Measurements from ENCODE around the gene LURAP1L. TPM values are rescaled to one million over a fixed set of nuclear protein-coding genes. Genes with fewer than 3 reads are reported as not detected.

LURAP1L gene
- polyA plus RNA-seq, 3 donors: not detected

GRCh38 chr9:12759761-12760160 lies 15.1 kb upstream of the LURAP1L start:
- peaks cover 0 to 1% (median 0%) of the 10 kb centered on the region in 7 donors for H3K9me3 Mint-ChIP-seq
- Histone ChIP-seq H4K20me1 (ENCODE audit: insufficient read depth, low read length) (no peaks in the 10 kb centered on the region), H3K4me3 (replicated peaks in 1 of 3; ENCODE audit: low read depth in 2 of 3, low read length in 3 of 3) (no peak overlapping the region), H3K27ac (ENCODE audit: low read depth in 1 of 2, low read length in 2 of 2) (no peak overlapping the region), H3K27me3 (ENCODE audit: control insufficient read depth in 2 of 2, insufficient read depth in 2 of 2, low read length in 2 of 2) (no peaks in the 10 kb centered on the region), H3K9me3 (replicated peaks in 1 of 2; ENCODE audit: control insufficient read depth in 1 of 2, insufficient read depth in 1 of 2, low read length in 2 of 2) (no peaks in the 10 kb centered on the region), H3K79me2 (ENCODE audit: insufficient read depth, low read length) (no peaks in the 10 kb centered on the region), H3K4me2 (replicated peaks; ENCODE audit: extremely low read depth, low read length, poor library complexity, severe bottlenecking) (no peak overlapping the region), H2AFZ (ENCODE audit: insufficient read depth, low read depth, low read length, poor library complexity, severe bottlenecking) (no peak overlapping the region), H3K36me3 (replicated peaks in 1 of 2; ENCODE audit: control insufficient read depth in 1 of 2, insufficient read depth in 2 of 2, low read length in 2 of 2) (no peaks in the 10 kb centered on the region), H3K9ac (ENCODE audit: insufficient read depth, low read length, poor library complexity, severe bottlenecking) (no peak overlapping the region), H3K4me1 (ENCODE audit: control insufficient read depth in 1 of 2, insufficient read depth in 2 of 2, low read length in 2 of 2) (no peaks in the 10 kb centered on the region)
- WGBS (ENCODE audit: insufficient coverage): no CpG with 5 or more reads among the region's 1 CpG
- DNase-seq: no peak
- H3K27me3 Mint-ChIP-seq (ENCODE audit: low read depth in 3 of 3): peaks cover 0 to 2% (median 0%) of the 10 kb centered on the region in 3 donors
- intact Hi-C loops (cut with micrococcal nuclease): no loop called here
- no peaks in the 10 kb centered on the region for H3K4me1 Mint-ChIP-seq
- peak overlapping the region in 1 of 7 donors; percentile 6 for H3K27ac Mint-ChIP-seq
- TF ChIP-seq CTCF (IDR thresholded peaks at IDR 0.05): no peak
- no peaks in the 10 kb centered on the region for H3K36me3 Mint-ChIP-seq
- no peak overlapping the region for H3K4me3 Mint-ChIP-seq

- H3K9me3 ChIP-seq (replicated peaks in 1 of 2; ENCODE audit: control insufficient read depth in 1 of 2, insufficient read depth in 1 of 2, low read length in 2 of 2): no peaks in the 10 kb centered on the region
- Mint-ChIP-seq H3K36me3 (no peaks in the 10 kb centered on the region), H3K4me3 (no peak overlapping the region), H3K4me1 (no peaks in the 10 kb centered on the region), H3K9me3 (peaks cover 0 to 1% (median 0%) of the 10 kb centered on the region in 7 donors), H3K27me3 (ENCODE audit: low read depth in 3 of 3) (peaks cover 0 to 2% (median 0%) of the 10 kb centered on the region in 3 donors), H3K27ac (no peak overlapping the region)
- H3K4me2 ChIP-seq (replicated peaks; ENCODE audit: extremely low read depth, low read length, poor library complexity, severe bottlenecking): no peak overlapping the region
- no peaks in the 10 kb centered on the region for H3K79me2 ChIP-seq (ENCODE audit: insufficient read depth, low read length)
- no peak overlapping the region for H3K27ac ChIP-seq (ENCODE audit: low read depth in 1 of 2, low read length in 2 of 2)
- H3K4me1 ChIP-seq (ENCODE audit: control insufficient read depth in 1 of 2, insufficient read depth in 2 of 2, low read length in 2 of 2): no peaks in the 10 kb centered on the region
- no peaks in the 10 kb centered on the region for H3K36me3 ChIP-seq (replicated peaks in 1 of 2; ENCODE audit: control insufficient read depth in 1 of 2, insufficient read depth in 2 of 2, low read length in 2 of 2)
- H3K9ac ChIP-seq (ENCODE audit: insufficient read depth, low read length, poor library complexity, severe bottlenecking): no peak overlapping the region
- intact Hi-C loops (cut with micrococcal nuclease): no loop called here
- no peak for DNase-seq
- no peak overlapping the region for H3K4me3 ChIP-seq (replicated peaks in 1 of 3; ENCODE audit: low read depth in 2 of 3, low read length in 3 of 3)
- no peaks in the 10 kb centered on the region for H3K27me3 ChIP-seq (ENCODE audit: control insufficient read depth in 2 of 2, insufficient read depth in 2 of 2, low read length in 2 of 2)
- H4K20me1 ChIP-seq (ENCODE audit: insufficient read depth, low read length): no peaks in the 10 kb centered on the region
- WGBS (ENCODE audit: insufficient coverage): no CpG with 5 or more reads among the region's 2 CpGs
- H2AFZ ChIP-seq (ENCODE audit: insufficient read depth, low read depth, low read length, poor library complexity, severe bottlenecking): no peak overlapping the region
- no peak for TF ChIP-seq CTCF (IDR thresholded peaks at IDR 0.05)
Measured at GRCh38 chr9:12760758-12761157, 14.1 kb upstream of the LURAP1L start.
